Endothelial cell of hepatic sinusoid (primary cell): ENCODE measurements around the gene PTPRG.
"Not testable (repeated sequence)": the region's sequence is repeated elsewhere in the genome, so short reads cannot be mapped to it uniquely, and the experiment has no call there.

ENCODE experiments used
- in situ Hi-C: cut with HindIII; loops from 2 replicates; pipeline ENCODE4 v1.10.0; 2017; ENCODE audit warnings: low sequenced_read_pairs

Gene PTPRG

GRCh38 chr3:61714225-61714624, 152.9 kb downstream of the PTPRG start:
- in situ Hi-C loops: no loop called here

GRCh38 chr3:61715886-61716527, 154.6 kb downstream of the PTPRG start:
- in situ Hi-C loops: no loop called here

- in situ Hi-C loops: not testable (repeated sequence)
Observed at GRCh38 chr3:61716693-61717092, 155.3 kb downstream of the PTPRG start.

GRCh38 chr3:61718565-61718964, 157.2 kb downstream of the PTPRG start:
- in situ Hi-C loops: no loop called here

- in situ Hi-C loops: no loop called here
Observed at GRCh38 chr3:61719278-61719977, 158.1 kb downstream of the PTPRG start.

GRCh38 chr3:61723038-61723437, 161.7 kb downstream of the PTPRG start:
- in situ Hi-C loops: no loop called here

GRCh38 chr3:61724183-61724582, 162.8 kb downstream of the PTPRG start:
- in situ Hi-C loops: no loop called here

GRCh38 chr3:61724801-61725200, 163.4 kb downstream of the PTPRG start:
- in situ Hi-C loops: no loop called here

- in situ Hi-C loops: no loop called here
Observed at GRCh38 chr3:61725851-61726333, 164.5 kb downstream of the PTPRG start.

- in situ Hi-C loops: no loop called here
Observed at GRCh38 chr3:61727435-61727834, 166.1 kb downstream of the PTPRG start.

- in situ Hi-C loops: no loop called here
Observed at GRCh38 chr3:61729038-61729634, 167.8 kb downstream of the PTPRG start.

- in situ Hi-C loops: no loop called here
Observed at GRCh38 chr3:61730056-61730455, 168.7 kb downstream of the PTPRG start.

GRCh38 chr3:61730577-61731231, 169.3 kb downstream of the PTPRG start:
- in situ Hi-C loops: no loop called here

GRCh38 chr3:61733000-61733399, 171.6 kb downstream of the PTPRG start:
- in situ Hi-C loops: no loop called here

GRCh38 chr3:61733876-61734275, 172.5 kb downstream of the PTPRG start:
- in situ Hi-C loops: no loop called here

GRCh38 chr3:61734749-61735686, 173.6 kb downstream of the PTPRG start:
- in situ Hi-C loops: no loop called here

- in situ Hi-C loops: no loop called here
Observed at GRCh38 chr3:61736506-61736905, 175.1 kb downstream of the PTPRG start.

GRCh38 chr3:61739640-61740039, 178.3 kb downstream of the PTPRG start:
- in situ Hi-C loops: no loop called here

GRCh38 chr3:61740494-61740893, 179.1 kb downstream of the PTPRG start:
- in situ Hi-C loops: no loop called here

- in situ Hi-C loops: no loop called here
Observed at GRCh38 chr3:61741551-61741950, 180.2 kb downstream of the PTPRG start.
